A673 (cell line): ENCODE measurements around the gene KLHL17. TPM values are rescaled to one million over a fixed set of nuclear protein-coding genes. Genes with fewer than 3 reads are reported as not detected.

Experiments used
- BruUV-seq: library from RNA; stranded (reverse); fragments of 400-500 nt; replicated peaks from 2 replicates; lab custom pipeline; 2021; lab: Mats Ljungman, UMichigan
- CTCF ChIA-PET: fragments of 300-600 bp; sonication (Branson Sonifier 250); formaldehyde crosslinking; loops from one replicate; lab custom pipeline; 2022; ENCODE audit warnings: antibody characterized with exemption; lab: Charles Lee
- POLR2A ChIA-PET: fragments of 300-600 bp; sonication (Branson Sonifier 250); formaldehyde crosslinking; loops from one replicate; lab custom pipeline; 2022; ENCODE audit warnings: antibody characterized with exemption; ENCODE audit not compliant: low non-redundant PET; lab: Charles Lee
- DNase-seq: peaks from one replicate; pipeline ENCODE4 v3.0.0-alpha.2; 2015; ENCODE audit warnings: low spot score
- H3K27ac ChIP-seq: fragments of 200-600 bp; sonication (generic); 2 replicates; pipeline ENCODE4 v1.5.1; 2016; ENCODE audit warnings: mixed run types, low read depth, mild to moderate bottlenecking, mixed read lengths, antibody characterized with exemption, low read length; ENCODE audit not compliant: poor library complexity, severe bottlenecking
- H3K27me3 ChIP-seq: fragments of 200-600 bp; sonication (generic); replicated peaks from 2 replicates; pipeline ENCODE4 v1.6.1; 2017; ENCODE audit warnings: mixed run types, low read depth, mild to moderate bottlenecking, mixed read lengths, antibody characterized with exemption, low read length; ENCODE audit not compliant: insufficient read depth, poor library complexity
- H3K36me3 ChIP-seq: fragments of 200-600 bp; sonication (generic); 2 replicates; pipeline ENCODE4 v1.6.1; 2016; ENCODE audit warnings: mixed run types, mild to moderate bottlenecking, mixed read lengths, antibody characterized with exemption, low read length; ENCODE audit not compliant: insufficient read depth, poor library complexity, severe bottlenecking
- H3K4me1 ChIP-seq: fragments of 200-600 bp; sonication (generic); 2 replicates; pipeline ENCODE4 v1.6.1; 2017; ENCODE audit warnings: mixed run types, mild to moderate bottlenecking, mixed read lengths, antibody characterized with exemption, low read length; ENCODE audit not compliant: insufficient read depth, poor library complexity, severe bottlenecking
- H3K4me3 ChIP-seq: fragments of 200-600 bp; sonication (generic); 2 replicates; pipeline ENCODE4 v1.5.1; 2016; ENCODE audit warnings: low read depth, mixed run types, mild to moderate bottlenecking, mixed read lengths, low read length; ENCODE audit not compliant: poor library complexity, severe bottlenecking
- H3K9me3 ChIP-seq: fragments of 200-600 bp; sonication (generic); 2 replicates; pipeline ENCODE4 v1.6.1; 2016; ENCODE audit warnings: mixed run types, low read depth, mild to moderate bottlenecking, mixed read lengths, antibody characterized with exemption, low read length; ENCODE audit not compliant: poor library complexity, severe bottlenecking
- CTCF ChIP-seq: fragments of 300-800, 200-600 bp; sonication (generic); conservative IDR thresholded peaks from 2 replicates; pipeline ENCODE4 v1.5.1; 2017; ENCODE audit warnings: low read depth, mild to moderate bottlenecking, antibody characterized with exemption, low read length, moderate library complexity, mixed read lengths
- EZH2 ChIP-seq: fragments of 200-600 bp; sonication (generic); IDR thresholded peaks from 2 replicates; pipeline ENCODE4 v1.6.1; 2017; ENCODE audit warnings: borderline replicate concordance, low read depth, mild to moderate bottlenecking, mixed read lengths, antibody characterized with exemption, low read length; ENCODE audit not compliant: poor library complexity, severe bottlenecking
- intact Hi-C: fragments of 100-400 bp; cut with micrococcal nuclease; formaldehyde crosslinking; loops from one replicate; pipeline ENCODE4 v1.10.0; 2022; ENCODE audit not compliant: unreplicated experiment
- total RNA-seq: library from RNA; stranded (reverse); gene quantifications from 2 replicates; pipeline ENCODE4 v1.2.3, GENCODE V29; 2021

The KLHL17 gene
- total RNA-seq, 1 experiment from 2014 or later, result 43.3 TPM

DNA sequence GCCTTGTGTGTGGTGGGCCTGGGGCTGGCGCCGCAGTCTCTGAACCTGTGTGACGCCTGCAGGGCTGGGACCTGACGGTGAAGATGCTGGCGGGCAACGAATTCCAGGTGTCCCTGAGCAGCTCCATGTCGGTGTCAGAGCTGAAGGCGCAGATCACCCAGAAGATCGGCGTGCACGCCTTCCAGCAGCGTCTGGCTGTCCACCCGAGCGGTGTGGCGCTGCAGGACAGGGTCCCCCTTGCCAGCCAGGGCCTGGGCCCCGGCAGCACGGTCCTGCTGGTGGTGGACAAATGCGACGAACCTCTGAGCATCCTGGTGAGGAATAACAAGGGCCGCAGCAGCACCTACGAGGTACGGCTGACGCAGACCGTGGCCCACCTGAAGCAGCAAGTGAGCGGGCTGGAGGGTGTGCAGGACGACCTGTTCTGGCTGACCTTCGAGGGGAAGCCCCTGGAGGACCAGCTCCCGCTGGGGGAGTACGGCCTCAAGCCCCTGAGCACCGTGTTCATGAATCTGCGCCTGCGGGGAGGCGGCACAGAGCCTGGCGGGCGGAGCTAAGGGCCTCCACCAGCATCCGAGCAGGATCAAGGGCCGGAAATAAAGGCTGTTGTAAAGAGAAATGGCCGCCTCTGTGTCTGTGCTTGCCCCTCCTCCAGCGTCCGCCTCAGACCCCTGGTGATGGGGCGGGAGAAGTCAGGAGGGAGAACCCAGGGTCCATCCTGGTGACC lies 53.7 kb downstream of the KLHL17 start:
- intact Hi-C loops, result no loop called here
- no peak for TF ChIP-seq CTCF
- TF ChIP-seq EZH2, result no peak
- Histone ChIP-seq H3K27ac (peak overlapping the region; percentile 85), H3K4me3 (peak overlapping the region; percentile 53), H3K4me1 (peaks cover 17% of the 10 kb centered on the region), H3K9me3 (no peaks in the 10 kb centered on the region), H3K27me3 (no peaks in the 10 kb centered on the region), H3K36me3 (no peaks in the 10 kb centered on the region)
- ChIA-PET POLR2A (no interaction called here), CTCF (interaction anchor here (1.2 to 1.9 kb wide), 3 partner anchors 9 to 50 kb away, joined by 3 to 14 read pairs (median 5); no protein-coding TSS in a partner anchor)
- TSS peak; percentile 98 for BruUV-seq
- DNase-seq, result peak; percentile 82

GRCh38 chr1:1014799-1015681 lies 54.7 kb downstream of the KLHL17 start:
- intact Hi-C loops, result no loop called here
- POLR2A ChIA-PET, result no interaction called here

More at GRCh38 chr1:1014799-1015681, 54.7 kb downstream of the KLHL17 start:
- peaks cover 18% of the 10 kb centered on the region for H3K4me1 ChIP-seq
- H3K36me3 ChIP-seq, result no peaks in the 10 kb centered on the region
- H3K4me3 ChIP-seq, result peak overlapping the region; percentile 53
- CTCF ChIA-PET, result interaction anchor here (0.5 to 1.9 kb wide), 4 partner anchors 10 to 65 kb away, joined by 3 to 14 read pairs (median 4); no protein-coding TSS in a partner anchor
- H3K27ac ChIP-seq, result peak overlapping the region; percentile 85
- no peaks in the 10 kb centered on the region for H3K27me3 ChIP-seq
- peak; percentile 38 for TF ChIP-seq CTCF
- TF ChIP-seq EZH2, result no peak
- no peaks in the 10 kb centered on the region for H3K9me3 ChIP-seq
- DNase-seq, result no peak
- BruUV-seq, result no TSS peak

Other genes with a start within 250 kb of the KLHL17 start
- 24.1 and 28.4 TPM in 2 replicates for gene SAMD11, start 36.7 kb upstream of the KLHL17 start, total RNA-seq
- gene NOC2L, start 1.3 kb upstream of the KLHL17 start, total RNA-seq, result 197 and 214 TPM in 2 replicates
- not detected in 2 replicates for gene PLEKHN1, start 5.9 kb downstream of the KLHL17 start, total RNA-seq
- gene PERM1, start 21.5 kb downstream of the KLHL17 start, total RNA-seq, result 0.28 TPM in 1 of 2 replicates, not detected in the other
- 18.5 and 20.8 TPM in 2 replicates for gene HES4, start 39.5 kb downstream of the KLHL17 start, total RNA-seq
- gene ISG15, start 52.9 kb downstream of the KLHL17 start, total RNA-seq, result 45.3 and 55.6 TPM in 2 replicates
- gene AGRN, start 59.5 kb downstream of the KLHL17 start, total RNA-seq, result 151 and 164 TPM in 2 replicates
- gene RNF223, start 113.7 kb downstream of the KLHL17 start, total RNA-seq, result not detected in 2 replicates
- gene C1orf159, start 155.5 kb downstream of the KLHL17 start, total RNA-seq, result 26.8 and 28.4 TPM in 2 replicates
- not detected in 2 replicates for gene TTLL10, start 213.3 kb downstream of the KLHL17 start, total RNA-seq
- 0.77 and 1.1 TPM in 2 replicates for gene TNFRSF18, start 246.0 kb downstream of the KLHL17 start, total RNA-seq